K562 (cell line): ENCODE data around the gene IGIP. TPM values are rescaled to one million over a fixed set of nuclear protein-coding genes. Genes with fewer than 3 reads are reported as not detected.

Source experiments
- CBFA2T2 ChIP-seq: fragments of 450-650 bp; conservative IDR thresholded peaks from 2 replicates; pipeline ENCODE4 v1.6.1; 2017; ENCODE audit warnings: mild to moderate bottlenecking
- FOXJ2 ChIP-seq: fragments of 200-800 bp; sonication (Bioruptor generic); IDR thresholded peaks from 2 replicates; pipeline ENCODE4 v1.6.1; 2016; ENCODE audit warnings: missing genetic modification characterization, missing compliant biosample characterization
- HMGN3 ChIP-seq: IDR thresholded peaks from 2 replicates; pipeline ENCODE4 v1.6.1; 2011; ENCODE audit warnings: borderline replicate concordance, low read depth, mild to moderate bottlenecking, mixed read lengths, low read length; ENCODE audit not compliant: insufficient read length; ENCODE audit errors: extremely low read depth
- HNRNPLL ChIP-seq: fragments of 200-400 bp; formaldehyde crosslinking; IDR thresholded peaks from 2 replicates; pipeline ENCODE4 v1.6.1; 2017; ENCODE audit warnings: low read length, low read depth, mild to moderate bottlenecking; ENCODE audit not compliant: poor library complexity, severe bottlenecking
- KLF13 ChIP-seq: fragments of 450-650 bp; IDR thresholded peaks from 2 replicates; pipeline ENCODE4 v1.6.1; 2016; ENCODE audit warnings: missing genetic modification characterization, low read depth, mild to moderate bottlenecking, missing compliant biosample characterization, moderate library complexity, borderline replicate concordance
- MYC ChIP-seq, 2 experiments: fragments of 250-450 bp in 1 of 2; sonication (Bioruptor Pico) in 1 of 2; IDR thresholded peaks; 2 replicates each; pipeline versions ENCODE4 v1.5.1 to v1.6.1; 2012 to 2021; ENCODE audit warnings: low read depth in 2 of 2, borderline replicate concordance in 1 of 2, improper control_type of control experiment in 1 of 2, low read length in 1 of 2, mild to moderate bottlenecking in 1 of 2, moderate library complexity in 1 of 2
- NELFE ChIP-seq: IDR thresholded peaks from 2 replicates; pipeline ENCODE4 v1.6.1; 2011; ENCODE audit warnings: mild to moderate bottlenecking; ENCODE audit not compliant: insufficient read depth, insufficient read length
- NR2C2 ChIP-seq, 2 experiments: fragments of 200-800 bp in 1 of 2; sonication (Bioruptor generic) in 1 of 2; sonication (generic) in 1 of 2; formaldehyde crosslinking in 1 of 2; IDR thresholded peaks; 2 replicates each; pipeline versions ENCODE4 v1.6.1 to v1.8.0; 2016 to 2022; ENCODE audit warnings: mild to moderate bottlenecking in 1 of 2, missing compliant biosample characterization in 1 of 2, missing genetic modification characterization in 1 of 2, missing genetic modification reagents in 1 of 2
- OTX1 ChIP-seq: fragments of 450-650 bp; formaldehyde crosslinking; IDR thresholded peaks from 2 replicates; pipeline ENCODE4 v1.4.0; 2022; ENCODE audit warnings: mild to moderate bottlenecking
- RBM14 ChIP-seq: fragments of 200-400 bp; formaldehyde crosslinking; IDR thresholded peaks from 2 replicates; pipeline ENCODE4 v1.6.1; 2018; ENCODE audit warnings: low read depth, mild to moderate bottlenecking, low read length, moderate library complexity, borderline replicate concordance; ENCODE audit not compliant: insufficient read depth
- RFX7 ChIP-seq: fragments of 250-450 bp; sonication (Bioruptor Pico); IDR thresholded peaks from 2 replicates; pipeline ENCODE4 v1.5.1; 2021; ENCODE audit warnings: mild to moderate bottlenecking
- TARDBP ChIP-seq: fragments of 450-650 bp; IDR thresholded peaks from 2 replicates; pipeline ENCODE4 v1.6.1; 2016
- TCF7 ChIP-seq: sonication (generic); IDR thresholded peaks from 2 replicates; pipeline ENCODE4 v1.6.1; 2016; ENCODE audit warnings: antibody characterized with exemption, borderline replicate concordance
- ZNF253 ChIP-seq: fragments of 250-450 bp; sonication (Bioruptor Pico); conservative IDR thresholded peaks from 2 replicates; pipeline ENCODE4 v1.6.1; 2021; ENCODE audit warnings: mild to moderate bottlenecking
- ZNF444 ChIP-seq: fragments of 250-450 bp; sonication (Bioruptor Pico); IDR thresholded peaks from 2 replicates; pipeline ENCODE4 v1.4.0; 2020; ENCODE audit warnings: mild to moderate bottlenecking, moderate library complexity
- ZNF778 ChIP-seq: fragments of 450-650 bp; formaldehyde crosslinking; IDR thresholded peaks from 2 replicates; pipeline ENCODE4 v1.4.0; 2020; ENCODE audit warnings: mild to moderate bottlenecking, moderate library complexity
- polyA plus RNA-seq, 8 experiments: library from polyadenylated mRNA; depleted of rRNA in 4 of 8; stranded (reverse) in 5 of 8; unstranded in 3 of 8; fragments of >200 nt; fragmentation: Nextera tagmentation in 2 of 8; fragmentation: Illumina TruSeq in 1 of 8; extraction: Ambion mirVana in 2 of 8; extraction: Trizol in 1 of 8; gene quantifications; 2 replicates each; pipeline versions ENCODE4 v1.2.1 to v1.2.3, GENCODE V29; 2011 to 2014; ENCODE audit warnings: inconsistent platforms in 1 of 8, missing spikeins in 1 of 8
- total RNA-seq, 7 experiments: library from RNA; depleted of rRNA in 6 of 7; stranded (reverse); fragments of >200 nt in 6 of 7; fragmentation: Illumina TruSeq in 2 of 7; extraction: Trizol in 2 of 7; gene quantifications; 2 replicates each; pipeline versions ENCODE4 v1.2.1 to v1.2.3, GENCODE V29; 2011 to 2021; ENCODE audit warnings: low replicate concordance in 1 of 7
- TF ChIP-seq, protein P1 (sequence below), 2 experiments: fragments of 450-650 bp; IDR thresholded peaks; 2 replicates each; pipeline ENCODE4 v1.6.1; 2018; ENCODE audit warnings: mild to moderate bottlenecking in 2 of 2, low read depth in 1 of 2; ENCODE audit not compliant: partially characterized antibody in 2 of 2
- TF ChIP-seq, protein P2 (sequence below): conservative IDR thresholded peaks from 2 replicates; pipeline ENCODE4 v1.6.1; 2011; ENCODE audit warnings: low read depth, mild to moderate bottlenecking, low read length; ENCODE audit not compliant: control insufficient read depth
- TF ChIP-seq, protein P3 (sequence below): sonication (generic); formaldehyde crosslinking; IDR thresholded peaks from 2 replicates; pipeline ENCODE4 v1.8.0; 2022; ENCODE audit warnings: mild to moderate bottlenecking, missing genetic modification reagents

IGIP gene
- total and polyA plus RNA-seq, 9 of the 15 experiments (the other 6 are each of a cell fraction or from before 2014, with no cell fraction given): 0.52 to 1.6 (median 1.2) TPM

DNA sequence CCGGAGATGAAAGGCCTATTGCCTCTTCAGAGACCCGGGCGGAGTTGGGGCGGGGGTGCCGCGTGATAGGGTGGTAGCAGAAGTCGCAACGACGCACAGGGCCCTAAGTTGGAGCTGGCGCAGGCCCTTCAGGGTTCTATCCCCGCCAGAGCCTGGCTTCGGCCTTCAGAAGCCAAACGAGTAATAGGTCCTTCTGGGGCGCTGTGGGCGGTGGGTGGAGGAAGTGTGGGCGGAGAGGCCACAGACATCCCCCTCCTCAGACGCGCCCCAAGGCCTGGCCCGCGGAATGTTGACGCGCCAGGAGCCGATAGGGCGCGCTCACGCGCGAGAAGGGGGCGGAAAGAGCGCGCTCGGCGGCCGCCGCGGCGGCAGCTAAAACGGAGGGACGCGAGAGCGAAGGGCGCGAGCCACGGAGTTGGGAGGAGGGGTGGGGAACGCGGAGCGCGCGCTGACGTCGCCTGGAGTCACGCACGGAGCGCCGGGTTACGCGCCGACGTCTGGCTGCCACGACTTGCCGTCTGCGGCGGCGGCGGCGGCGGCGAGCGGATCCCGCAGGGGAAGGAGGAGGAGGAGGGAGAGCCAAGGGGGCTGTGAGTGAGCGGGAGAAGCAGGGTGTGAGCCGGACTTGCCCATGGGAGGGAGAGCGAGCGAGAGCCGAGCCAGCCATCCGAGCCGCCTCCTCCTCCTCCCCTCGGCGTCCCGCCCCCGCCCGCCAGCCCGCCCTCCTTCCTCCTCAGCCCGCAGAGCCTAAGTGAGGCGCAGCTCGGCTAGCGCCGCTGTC, 18.2 kb upstream of the IGIP start (continued):
- TF ChIP-seq, protein P1, sequence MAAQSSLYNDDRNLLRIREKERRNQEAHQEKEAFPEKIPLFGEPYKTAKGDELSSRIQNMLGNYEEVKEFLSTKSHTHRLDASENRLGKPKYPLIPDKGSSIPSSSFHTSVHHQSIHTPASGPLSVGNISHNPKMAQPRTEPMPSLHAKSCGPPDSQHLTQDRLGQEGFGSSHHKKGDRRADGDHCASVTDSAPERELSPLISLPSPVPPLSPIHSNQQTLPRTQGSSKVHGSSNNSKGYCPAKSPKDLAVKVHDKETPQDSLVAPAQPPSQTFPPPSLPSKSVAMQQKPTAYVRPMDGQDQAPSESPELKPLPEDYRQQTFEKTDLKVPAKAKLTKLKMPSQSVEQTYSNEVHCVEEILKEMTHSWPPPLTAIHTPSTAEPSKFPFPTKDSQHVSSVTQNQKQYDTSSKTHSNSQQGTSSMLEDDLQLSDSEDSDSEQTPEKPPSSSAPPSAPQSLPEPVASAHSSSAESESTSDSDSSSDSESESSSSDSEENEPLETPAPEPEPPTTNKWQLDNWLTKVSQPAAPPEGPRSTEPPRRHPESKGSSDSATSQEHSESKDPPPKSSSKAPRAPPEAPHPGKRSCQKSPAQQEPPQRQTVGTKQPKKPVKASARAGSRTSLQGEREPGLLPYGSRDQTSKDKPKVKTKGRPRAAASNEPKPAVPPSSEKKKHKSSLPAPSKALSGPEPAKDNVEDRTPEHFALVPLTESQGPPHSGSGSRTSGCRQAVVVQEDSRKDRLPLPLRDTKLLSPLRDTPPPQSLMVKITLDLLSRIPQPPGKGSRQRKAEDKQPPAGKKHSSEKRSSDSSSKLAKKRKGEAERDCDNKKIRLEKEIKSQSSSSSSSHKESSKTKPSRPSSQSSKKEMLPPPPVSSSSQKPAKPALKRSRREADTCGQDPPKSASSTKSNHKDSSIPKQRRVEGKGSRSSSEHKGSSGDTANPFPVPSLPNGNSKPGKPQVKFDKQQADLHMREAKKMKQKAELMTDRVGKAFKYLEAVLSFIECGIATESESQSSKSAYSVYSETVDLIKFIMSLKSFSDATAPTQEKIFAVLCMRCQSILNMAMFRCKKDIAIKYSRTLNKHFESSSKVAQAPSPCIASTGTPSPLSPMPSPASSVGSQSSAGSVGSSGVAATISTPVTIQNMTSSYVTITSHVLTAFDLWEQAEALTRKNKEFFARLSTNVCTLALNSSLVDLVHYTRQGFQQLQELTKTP (IDR thresholded peaks at IDR 0.05; ENCODE audit: low read depth in 1 of 2, partially characterized antibody in 2 of 2): no peak
- TF ChIP-seq NELFE (no peak), FOXJ2 (tag) (no peak), TCF7 (peak; percentile 39; the same call in 1 of the 2 replicates), RBM14 (no peak), HMGN3 (peak; percentile 78), ZNF253 (CRISPR knock-in tag) (no peak), NR2C2 (CRISPR knock-in tag; IDR thresholded peaks at IDR 0.05) (peak; percentile 77; the same call in 1 of the 2 replicates), NR2C2 (tag; IDR thresholded peaks at IDR 0.05) (peak; percentile 96), ZNF778 (CRISPR knock-in tag) (no peak), TARDBP (peak; percentile 89), ZNF444 (CRISPR knock-in tag) (no peak), RFX7 (CRISPR knock-in tag) (no peak), OTX1 (peak; percentile 74), KLF13 (tag) (no peak), HNRNPLL (peak; percentile 86), CBFA2T2 (no peak), MYC (IDR thresholded peaks at IDR 0.05; ENCODE audit: low read depth, low read length) (peak; percentile 38; the same call in 1 of the 2 replicates), MYC (CRISPR knock-in tag; IDR thresholded peaks at IDR 0.05; ENCODE audit: borderline replicate concordance, low read depth) (0 out of 2 replicates have a peak, but pooled peaks have one; percentile 38)
- TF ChIP-seq, protein P2, sequence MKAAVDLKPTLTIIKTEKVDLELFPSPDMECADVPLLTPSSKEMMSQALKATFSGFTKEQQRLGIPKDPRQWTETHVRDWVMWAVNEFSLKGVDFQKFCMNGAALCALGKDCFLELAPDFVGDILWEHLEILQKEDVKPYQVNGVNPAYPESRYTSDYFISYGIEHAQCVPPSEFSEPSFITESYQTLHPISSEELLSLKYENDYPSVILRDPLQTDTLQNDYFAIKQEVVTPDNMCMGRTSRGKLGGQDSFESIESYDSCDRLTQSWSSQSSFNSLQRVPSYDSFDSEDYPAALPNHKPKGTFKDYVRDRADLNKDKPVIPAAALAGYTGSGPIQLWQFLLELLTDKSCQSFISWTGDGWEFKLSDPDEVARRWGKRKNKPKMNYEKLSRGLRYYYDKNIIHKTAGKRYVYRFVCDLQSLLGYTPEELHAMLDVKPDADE: 0 out of 2 replicates have a peak, but pooled peaks have one; percentile 17
- TF ChIP-seq, protein P3, sequence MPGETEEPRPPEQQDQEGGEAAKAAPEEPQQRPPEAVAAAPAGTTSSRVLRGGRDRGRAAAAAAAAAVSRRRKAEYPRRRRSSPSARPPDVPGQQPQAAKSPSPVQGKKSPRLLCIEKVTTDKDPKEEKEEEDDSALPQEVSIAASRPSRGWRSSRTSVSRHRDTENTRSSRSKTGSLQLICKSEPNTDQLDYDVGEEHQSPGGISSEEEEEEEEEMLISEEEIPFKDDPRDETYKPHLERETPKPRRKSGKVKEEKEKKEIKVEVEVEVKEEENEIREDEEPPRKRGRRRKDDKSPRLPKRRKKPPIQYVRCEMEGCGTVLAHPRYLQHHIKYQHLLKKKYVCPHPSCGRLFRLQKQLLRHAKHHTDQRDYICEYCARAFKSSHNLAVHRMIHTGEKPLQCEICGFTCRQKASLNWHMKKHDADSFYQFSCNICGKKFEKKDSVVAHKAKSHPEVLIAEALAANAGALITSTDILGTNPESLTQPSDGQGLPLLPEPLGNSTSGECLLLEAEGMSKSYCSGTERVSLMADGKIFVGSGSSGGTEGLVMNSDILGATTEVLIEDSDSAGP: 0 out of 2 replicates have a peak, but pooled peaks have one; percentile 19
